ENCODE results near the gene AGBL5.

The AGBL5 gene

DNA sequence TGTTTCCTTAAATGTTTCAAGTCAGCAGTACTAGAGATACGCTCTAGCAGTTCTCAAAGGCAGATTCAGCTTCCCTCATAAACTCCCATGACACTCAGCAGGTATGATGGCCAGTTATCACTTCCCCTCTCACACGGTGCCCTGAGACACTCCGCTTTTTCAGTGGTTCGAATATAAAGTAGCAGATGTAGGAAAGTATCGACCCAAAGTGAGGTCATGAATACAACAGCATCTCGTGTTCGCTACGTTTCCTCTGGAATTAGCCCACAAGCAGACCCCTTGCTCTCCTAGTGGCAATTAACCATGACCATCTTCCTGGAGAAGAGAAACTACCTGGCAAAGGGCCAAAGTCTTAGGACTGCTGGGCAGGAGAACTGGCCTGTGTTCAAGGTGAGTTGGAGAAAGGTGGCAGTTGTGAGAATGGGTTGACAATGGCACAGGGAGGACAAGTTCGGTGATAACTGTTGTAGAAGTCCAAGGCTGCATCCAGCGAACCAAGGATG lies 9.3 kb upstream of the AGBL5 start:
- Histone ChIP-seq H3K9ac (ENCODE audit: low read length) (no peak overlapping the region), H3K36me3 (ENCODE audit: control insufficient read depth, low read depth, low read length) (peaks cover 56% of the 10 kb centered on the region)

DNA sequence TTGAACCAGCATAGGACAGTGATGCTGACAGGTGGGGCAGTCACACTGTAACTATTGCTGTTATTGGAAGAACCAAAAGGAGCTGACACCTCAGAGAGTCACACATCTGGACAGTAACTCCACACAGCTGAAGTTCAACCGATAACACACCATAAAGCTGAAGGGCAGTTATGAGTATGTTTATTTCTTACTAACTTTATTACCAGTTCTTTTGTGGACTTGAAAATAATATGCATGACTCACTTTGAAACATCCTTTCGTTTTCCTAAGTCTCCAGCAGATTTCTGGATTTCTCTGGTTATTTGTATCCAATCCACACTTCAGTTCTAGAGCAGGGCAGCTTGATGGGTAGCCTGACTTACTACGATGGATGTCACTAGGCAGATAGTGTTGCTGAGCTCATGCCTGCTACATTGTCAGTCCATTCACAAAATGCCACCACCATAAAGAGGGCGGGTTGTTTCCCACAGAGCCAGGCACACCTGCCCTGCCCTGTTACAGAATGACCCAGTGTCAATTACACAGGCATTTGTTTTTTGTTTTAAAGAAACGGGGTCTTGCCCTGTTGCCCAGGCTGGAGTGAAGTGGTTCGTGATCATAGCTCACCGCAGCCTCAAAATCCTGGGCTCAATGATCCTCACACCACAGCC lies 8.4 kb upstream of the AGBL5 start:
- Histone ChIP-seq H3K9me3 (ENCODE audit: control insufficient read depth, low read depth, low read length) (no peaks in the 10 kb centered on the region), H3K36me3 (ENCODE audit: control insufficient read depth, low read depth, low read length) (peaks cover 48% of the 10 kb centered on the region), H3K27me3 (ENCODE audit: control insufficient read depth, insufficient read depth, low read length) (no peaks in the 10 kb centered on the region), H3K9ac (ENCODE audit: low read length) (no peak overlapping the region), H3K4me3 (ENCODE audit: low read length) (no peak overlapping the region), H3K4me1 (ENCODE audit: control insufficient read depth, low read depth, low read length) (no peaks in the 10 kb centered on the region), H3K27ac (ENCODE audit: low read length) (no peak overlapping the region)

More for the DNA sequence above, 9.3 kb upstream of the AGBL5 start:
- Histone ChIP-seq H3K4me3 (ENCODE audit: low read length) (no peak overlapping the region), H3K4me1 (ENCODE audit: control insufficient read depth, low read depth, low read length) (no peaks in the 10 kb centered on the region), H3K9me3 (ENCODE audit: control insufficient read depth, low read depth, low read length) (no peaks in the 10 kb centered on the region), H3K27ac (ENCODE audit: low read length) (no peak overlapping the region), H3K27me3 (ENCODE audit: control insufficient read depth, insufficient read depth, low read length) (no peaks in the 10 kb centered on the region)

DNA sequence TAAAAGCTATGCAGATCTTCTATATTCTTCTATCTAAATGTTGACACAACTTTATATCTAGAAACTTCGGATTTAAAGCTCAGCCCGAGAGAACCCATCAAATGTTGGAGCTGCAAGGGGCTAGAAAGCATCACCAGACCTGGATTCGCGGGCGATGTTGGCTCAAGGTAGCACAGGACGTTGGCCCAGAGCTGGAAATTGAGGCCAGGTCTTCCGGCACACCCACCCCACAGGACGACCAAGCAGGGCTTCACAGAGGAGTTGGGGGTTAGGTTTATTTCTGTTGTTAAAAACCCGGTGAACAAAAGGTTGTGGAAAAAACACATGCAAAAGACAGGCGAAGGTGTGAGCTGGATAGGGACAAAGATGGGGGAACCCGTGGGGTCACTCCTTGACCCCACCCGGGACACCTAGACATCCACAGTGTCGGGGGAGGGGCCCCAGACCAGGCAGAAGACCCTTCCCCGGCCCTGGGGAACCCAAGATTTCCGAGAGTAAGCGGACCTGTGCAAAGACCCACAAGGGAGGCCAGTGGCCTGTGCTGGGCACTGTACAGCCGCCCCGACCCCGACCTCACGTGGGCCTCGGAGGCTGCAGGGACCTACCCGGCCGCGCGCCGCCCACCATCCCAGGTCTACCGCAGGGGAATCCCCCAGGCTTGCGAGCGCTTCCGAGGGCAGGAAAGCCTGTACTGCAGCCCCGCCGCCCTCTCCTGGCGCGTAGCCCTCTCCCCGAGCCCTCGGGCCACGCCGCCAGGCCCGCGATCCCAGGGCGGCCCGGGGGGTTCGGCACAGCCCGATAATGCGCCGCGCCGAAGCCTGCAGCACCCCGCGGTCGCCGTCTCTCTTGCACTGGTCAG lies 1.8 kb upstream of the AGBL5 start:
- Histone ChIP-seq H3K36me3 (ENCODE audit: control insufficient read depth, low read depth, low read length) (peaks cover 7% of the 10 kb centered on the region), H3K4me1 (ENCODE audit: control insufficient read depth, low read depth, low read length) (peaks cover 4% of the 10 kb centered on the region), H3K9ac (ENCODE audit: low read length) (peak overlapping the region; percentile 61), H3K27ac (ENCODE audit: low read length) (no peak overlapping the region), H3K27me3 (ENCODE audit: control insufficient read depth, insufficient read depth, low read length) (no peaks in the 10 kb centered on the region), H3K9me3 (ENCODE audit: control insufficient read depth, low read depth, low read length) (no peaks in the 10 kb centered on the region), H3K4me3 (ENCODE audit: low read length) (peak overlapping the region; percentile 73)

DNA sequence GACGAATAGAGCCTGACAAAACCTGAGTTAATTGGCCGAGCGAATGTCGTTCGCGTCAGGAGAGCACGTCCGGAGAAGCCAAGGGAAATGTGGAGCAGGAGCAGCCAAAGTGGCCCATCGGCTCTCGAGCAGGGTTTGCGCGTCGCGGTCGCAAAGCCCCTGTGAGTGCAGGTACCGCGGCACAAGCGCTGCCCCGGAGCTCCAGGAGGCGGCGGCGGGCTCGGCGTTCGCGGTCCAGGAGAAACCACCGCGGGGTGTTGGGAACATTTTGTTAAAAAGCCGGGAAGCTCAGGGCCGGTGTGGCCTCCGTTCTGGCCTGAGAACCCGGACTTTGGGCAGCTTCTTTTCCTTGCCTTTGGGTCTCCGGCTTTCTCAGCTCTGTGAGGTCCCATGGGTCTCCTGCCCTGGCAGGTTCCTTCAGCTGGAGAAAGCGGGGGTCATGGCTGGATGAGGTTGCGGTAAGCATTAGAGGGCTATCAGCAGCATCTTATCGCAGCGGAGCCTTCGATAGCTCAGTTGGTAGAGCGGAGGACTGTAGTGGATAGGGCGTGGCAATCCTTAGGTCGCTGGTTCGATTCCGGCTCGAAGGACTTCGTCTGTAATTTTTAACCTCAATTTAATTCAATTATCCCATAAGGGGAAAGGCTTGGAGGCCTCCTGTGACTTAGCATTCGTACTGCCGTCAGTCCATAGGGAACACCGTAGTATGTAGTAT lies 1.0 kb upstream of the AGBL5 start:
- no peaks in the 10 kb centered on the region for H3K27me3 ChIP-seq (ENCODE audit: control insufficient read depth, insufficient read depth, low read length)
- H3K27ac ChIP-seq (ENCODE audit: low read length): no peak overlapping the region
- peak overlapping the region; percentile 73 for H3K4me3 ChIP-seq (ENCODE audit: low read length)
- peaks cover 15% of the 10 kb centered on the region for H3K36me3 ChIP-seq (ENCODE audit: control insufficient read depth, low read depth, low read length)
- H3K9ac ChIP-seq (ENCODE audit: low read length): peak overlapping the region; percentile 71
- H3K4me1 ChIP-seq (ENCODE audit: control insufficient read depth, low read depth, low read length): peaks cover 4% of the 10 kb centered on the region
- H3K9me3 ChIP-seq (ENCODE audit: control insufficient read depth, low read depth, low read length): no peaks in the 10 kb centered on the region

DNA sequence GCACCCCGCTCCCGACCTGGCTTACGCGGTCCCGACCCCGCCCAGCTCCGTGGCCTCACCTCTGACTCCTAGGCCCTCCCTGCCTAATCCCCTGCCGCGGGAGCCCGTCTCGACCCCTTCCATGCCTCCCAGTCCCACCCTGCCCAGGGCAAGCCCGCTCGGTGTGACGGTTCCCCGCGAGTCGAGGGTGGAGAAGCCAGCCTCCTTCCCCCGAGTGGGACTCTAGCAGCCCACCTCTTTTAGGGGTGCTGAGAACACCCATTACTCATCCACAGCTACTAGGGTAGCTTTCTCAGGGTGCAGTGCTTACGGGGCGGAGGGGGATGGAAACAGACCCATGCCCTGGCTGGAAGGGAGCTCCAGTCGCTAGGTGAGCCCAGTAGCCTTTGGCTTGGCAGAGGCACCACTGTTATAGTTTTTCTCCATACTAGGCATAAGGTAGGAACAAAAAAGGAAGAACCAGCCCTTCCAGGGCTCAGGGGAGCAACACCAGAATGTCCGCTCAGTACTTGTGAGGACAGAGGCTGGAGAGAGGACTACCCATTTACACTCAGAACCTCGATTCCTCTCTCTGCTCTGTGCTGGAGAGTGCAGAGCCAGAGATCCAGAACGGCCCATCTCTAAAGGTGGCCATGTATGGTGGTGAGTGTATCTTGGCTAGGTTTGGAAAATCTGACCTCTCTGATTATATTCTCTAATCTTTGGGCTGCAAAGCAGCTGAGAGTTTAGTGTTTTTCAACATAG lies 606 bp downstream of the AGBL5 start:
- H3K4me3 ChIP-seq (ENCODE audit: low read length): peak overlapping the region; percentile 73
- H3K27me3 ChIP-seq (ENCODE audit: control insufficient read depth, insufficient read depth, low read length): no peaks in the 10 kb centered on the region
- peaks cover 4% of the 10 kb centered on the region for H3K4me1 ChIP-seq (ENCODE audit: control insufficient read depth, low read depth, low read length)
- H3K9me3 ChIP-seq (ENCODE audit: control insufficient read depth, low read depth, low read length): no peaks in the 10 kb centered on the region
- peaks cover 31% of the 10 kb centered on the region for H3K36me3 ChIP-seq (ENCODE audit: control insufficient read depth, low read depth, low read length)
- peak overlapping the region; percentile 71 for H3K9ac ChIP-seq (ENCODE audit: low read length)
- no peak overlapping the region for H3K27ac ChIP-seq (ENCODE audit: low read length)

DNA sequence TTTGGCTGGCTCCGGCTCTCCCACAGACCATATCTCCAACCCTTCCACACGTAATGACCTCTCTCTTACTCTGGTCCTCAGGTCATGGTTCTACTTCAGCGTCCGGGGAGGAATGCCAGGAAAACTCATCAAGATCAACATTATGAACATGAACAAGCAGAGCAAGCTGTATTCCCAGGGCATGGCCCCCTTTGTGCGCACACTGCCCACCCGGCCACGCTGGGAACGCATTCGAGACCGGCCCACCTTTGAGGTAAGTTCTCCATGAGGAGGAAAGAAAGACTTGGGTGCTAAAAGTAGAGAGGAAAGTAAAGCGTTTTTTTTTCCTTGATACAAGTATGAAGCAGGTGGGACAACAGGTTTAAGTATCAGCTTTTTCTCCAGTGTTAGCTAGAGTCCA lies 1.9 kb downstream of the AGBL5 start:
- no peak overlapping the region for H3K27ac ChIP-seq (ENCODE audit: low read length)
- peaks cover 37% of the 10 kb centered on the region for H3K36me3 ChIP-seq (ENCODE audit: control insufficient read depth, low read depth, low read length)
- no peak overlapping the region for H3K4me3 ChIP-seq (ENCODE audit: low read length)

GRCh38 chr2:27053776-27054175 lies 2.3 kb downstream of the AGBL5 start:
- no peak overlapping the region for H3K9ac ChIP-seq (ENCODE audit: low read length)
- peaks cover 39% of the 10 kb centered on the region for H3K36me3 ChIP-seq (ENCODE audit: control insufficient read depth, low read depth, low read length)
- no peak overlapping the region for H3K27ac ChIP-seq (ENCODE audit: low read length)

More for the DNA sequence above, 1.9 kb downstream of the AGBL5 start:
- Histone ChIP-seq H3K27me3 (ENCODE audit: control insufficient read depth, insufficient read depth, low read length) (no peaks in the 10 kb centered on the region), H3K9ac (ENCODE audit: low read length) (no peak overlapping the region), H3K4me1 (ENCODE audit: control insufficient read depth, low read depth, low read length) (peaks cover 4% of the 10 kb centered on the region), H3K9me3 (ENCODE audit: control insufficient read depth, low read depth, low read length) (no peaks in the 10 kb centered on the region)

GRCh38 chr2:27054721-27055120 lies 3.3 kb downstream of the AGBL5 start:
- H3K4me1 ChIP-seq (ENCODE audit: control insufficient read depth, low read depth, low read length): peaks cover 4% of the 10 kb centered on the region
- no peak overlapping the region for H3K9ac ChIP-seq (ENCODE audit: low read length)
- H3K27me3 ChIP-seq (ENCODE audit: control insufficient read depth, insufficient read depth, low read length): no peaks in the 10 kb centered on the region
- H3K36me3 ChIP-seq (ENCODE audit: control insufficient read depth, low read depth, low read length): peaks cover 48% of the 10 kb centered on the region
- no peak overlapping the region for H3K27ac ChIP-seq (ENCODE audit: low read length)
- H3K9me3 ChIP-seq (ENCODE audit: control insufficient read depth, low read depth, low read length): no peaks in the 10 kb centered on the region
- H3K4me3 ChIP-seq (ENCODE audit: low read length): no peak overlapping the region

More at GRCh38 chr2:27053776-27054175, 2.3 kb downstream of the AGBL5 start:
- no peak overlapping the region for H3K4me3 ChIP-seq (ENCODE audit: low read length)
- no peaks in the 10 kb centered on the region for H3K27me3 ChIP-seq (ENCODE audit: control insufficient read depth, insufficient read depth, low read length)
- H3K4me1 ChIP-seq (ENCODE audit: control insufficient read depth, low read depth, low read length): peaks cover 4% of the 10 kb centered on the region
- no peaks in the 10 kb centered on the region for H3K9me3 ChIP-seq (ENCODE audit: control insufficient read depth, low read depth, low read length)

GRCh38 chr2:27057184-27057583 lies 5.7 kb downstream of the AGBL5 start:
- no peak overlapping the region for H3K4me3 ChIP-seq (ENCODE audit: low read length)
- H3K9ac ChIP-seq (ENCODE audit: low read length): no peak overlapping the region
- H3K27me3 ChIP-seq (ENCODE audit: control insufficient read depth, insufficient read depth, low read length): no peaks in the 10 kb centered on the region
- H3K27ac ChIP-seq (ENCODE audit: low read length): no peak overlapping the region
- peaks cover 51% of the 10 kb centered on the region for H3K36me3 ChIP-seq (ENCODE audit: control insufficient read depth, low read depth, low read length)
- no peaks in the 10 kb centered on the region for H3K9me3 ChIP-seq (ENCODE audit: control insufficient read depth, low read depth, low read length)
- peaks cover 3% of the 10 kb centered on the region for H3K4me1 ChIP-seq (ENCODE audit: control insufficient read depth, low read depth, low read length)

GRCh38 chr2:27058210-27058609 lies 6.7 kb downstream of the AGBL5 start:
- no peaks in the 10 kb centered on the region for H3K9me3 ChIP-seq (ENCODE audit: control insufficient read depth, low read depth, low read length)
- no peaks in the 10 kb centered on the region for H3K27me3 ChIP-seq (ENCODE audit: control insufficient read depth, insufficient read depth, low read length)
- peaks cover 51% of the 10 kb centered on the region for H3K36me3 ChIP-seq (ENCODE audit: control insufficient read depth, low read depth, low read length)
- H3K4me1 ChIP-seq (ENCODE audit: control insufficient read depth, low read depth, low read length): no peaks in the 10 kb centered on the region
- H3K4me3 ChIP-seq (ENCODE audit: low read length): no peak overlapping the region
- H3K9ac ChIP-seq (ENCODE audit: low read length): no peak overlapping the region
- H3K27ac ChIP-seq (ENCODE audit: low read length): no peak overlapping the region

Measured in iPS-18a (cell line).